HepG2 (cell line): ENCODE measurements around the gene CAPZB. TPM values are rescaled to one million over a fixed set of nuclear protein-coding genes. Genes with fewer than 3 reads are reported as not detected.

Experiments used
- ATAC-seq: fragments of 200-7000 bp; cut with Tn5 transposase; 3 replicates; pipeline ENCODE4 v1.9.1; 2020; ENCODE audit warnings: mild to moderate bottlenecking, moderate library complexity
- BruUV-seq: library from RNA; stranded (reverse); fragments of 400-500 nt; replicated peaks from 2 replicates; lab custom pipeline; 2021; lab: Mats Ljungman, UMichigan
- CTCF ChIA-PET: fragments of 300-600 bp; formaldehyde crosslinking; extraction: SDS; loops from one replicate; lab custom pipeline; 2021; ENCODE audit warnings: low total read pairs, inconsistent platforms, low intra/inter-chr PET ratio; lab: Yijun Ruan, JAX
- POLR2A ChIA-PET: fragments of 350-600 bp; sonication (Branson Sonifier 250); formaldehyde crosslinking; loops from one replicate; lab custom pipeline; 2020; ENCODE audit warnings: antibody characterized with exemption, inconsistent platforms; lab: Yijun Ruan, JAX
- DNase-seq: peaks from one replicate; pipeline ENCODE4 v3.0.0-alpha.2; 2015; ENCODE audit warnings: low spot score
- FAIRE-seq: peaks from 3 replicates; lab custom pipeline; 2011; peaks lifted over from hg19 to GRCh38; lab: Jason Lieb, UNC
- H2AFZ ChIP-seq: one replicate; pipeline ENCODE4 v1.6.1; 2011; ENCODE audit warnings: low read length, inconsistent platforms
- H3K27ac ChIP-seq: fragments of 300-600 bp; 3 replicates; pipeline ENCODE4 v1.8.0; 2011; ENCODE audit warnings: mixed run types, mild to moderate bottlenecking, mixed read lengths, low read length, inconsistent platforms; ENCODE audit not compliant: insufficient read depth; ENCODE audit errors: extremely low read length
- H3K27me3 ChIP-seq, 2 experiments: fragments of 200-600 bp in 1 of 2; 2 replicates in 1 of 2; 3 replicates in 1 of 2; pipeline versions ENCODE4 v1.6.0 to v1.8.0; 2011; ENCODE audit warnings: low read length in 2 of 2, mild to moderate bottlenecking in 2 of 2, moderate library complexity in 2 of 2, inconsistent platforms in 1 of 2; ENCODE audit not compliant: insufficient read depth in 2 of 2, control insufficient read depth in 1 of 2
- H3K36me3 ChIP-seq, 2 experiments: fragments of 200-600 bp in 1 of 2; replicated peaks in 1 of 2; 2 replicates in 1 of 2; 3 replicates in 1 of 2; pipeline versions ENCODE4 v1.5.1 to v1.8.0; 2011; ENCODE audit warnings: low read length in 2 of 2, inconsistent platforms in 1 of 2; ENCODE audit not compliant: insufficient read depth in 2 of 2, control insufficient read depth in 1 of 2
- H3K4me1 ChIP-seq: 2 replicates; pipeline ENCODE4 v1.5.1; 2012; ENCODE audit warnings: low read length, inconsistent platforms; ENCODE audit not compliant: insufficient read depth
- H3K4me2 ChIP-seq: 2 replicates; pipeline ENCODE4 v1.6.0; 2011; ENCODE audit warnings: low read depth, low read length, inconsistent platforms
- H3K4me3 ChIP-seq, 3 experiments: fragments of 200-600 bp in 1 of 3; sonication (generic), shearing (Covaris generic) in 1 of 3; replicated peaks in 1 of 3; 2 replicates each; pipeline ENCODE4 v1.5.1; 2011 to 2016; ENCODE audit warnings: low read length in 3 of 3, inconsistent platforms in 2 of 3, low read depth in 2 of 3, mild to moderate bottlenecking in 2 of 3, control low read depth in 1 of 3, mixed read lengths in 1 of 3; ENCODE audit not compliant: insufficient read depth in 1 of 3
- H3K79me2 ChIP-seq: one replicate; pipeline ENCODE4 v1.6.1; 2011; ENCODE audit warnings: low read length, inconsistent platforms; ENCODE audit not compliant: insufficient read depth
- H3K9ac ChIP-seq: 2 replicates; pipeline ENCODE4 v1.6.0; 2011; ENCODE audit warnings: mild to moderate bottlenecking, low read depth, low read length, inconsistent platforms; ENCODE audit not compliant: insufficient read depth
- H3K9me3 ChIP-seq: 2 replicates; pipeline ENCODE4 v1.5.1; 2012; ENCODE audit warnings: mild to moderate bottlenecking, low read length
- H4K20me1 ChIP-seq: 2 replicates; pipeline ENCODE4 v1.6.0; 2011; ENCODE audit warnings: inconsistent platforms, mild to moderate bottlenecking, low read length, moderate library complexity; ENCODE audit not compliant: insufficient read depth
- MTF1 ChIP-seq: sonication (generic); formaldehyde crosslinking; IDR thresholded peaks from 2 replicates; pipeline ENCODE4 v1.5.0; 2020; ENCODE audit warnings: missing genetic modification reagents
- WGBS: methylation state at CpG from one replicate; pipeline ENCODE4 v1.1.6; 2017; ENCODE audit warnings: low lambda C conversion rate; 5-methylcytosine and 5-hydroxymethylcytosine counted together
- in situ Hi-C: cut with HindIII; loops from 2 replicates; pipeline ENCODE4 v1.10.0; 2017; ENCODE audit warnings: low pct_unique_long_range_greater_than_20kb; ENCODE audit not compliant: extremely low pct_ligation_motif_present
- intact Hi-C: fragments of 100-400 bp; cut with micrococcal nuclease; formaldehyde crosslinking; loops from one replicate; pipeline ENCODE4 v1.10.0; 2022; ENCODE audit not compliant: unreplicated experiment
- polyA plus RNA-seq, 8 experiments: library from polyadenylated mRNA; depleted of rRNA in 3 of 8; stranded (reverse) in 7 of 8; unstranded in 1 of 8; fragments of >200 nt; fragmentation: Illumina TruSeq in 4 of 8; extraction: Trizol in 4 of 8; gene quantifications; 2 replicates each; pipeline versions ENCODE4 v1.2.1 to v1.2.3, GENCODE V29; 2011 to 2016; ENCODE audit warnings: low read depth in 4 of 8, missing spikeins in 1 of 8, mixed read lengths in 1 of 8; ENCODE audit not compliant: insufficient read depth in 1 of 8
- total RNA-seq, 5 experiments: library from RNA; depleted of rRNA; stranded (reverse); fragments of >200 nt; fragmentation: Illumina TruSeq; extraction: Trizol; gene quantifications; 2 replicates each; pipeline ENCODE4 v1.2.3, GENCODE V29; 2016; ENCODE audit warnings: low read depth in 1 of 5
- TF ChIP-seq, protein P1 (sequence below): fragments of 450-650 bp; IDR thresholded peaks from 2 replicates; pipeline ENCODE4 v1.6.1; 2016
- TF ChIP-seq, protein P2 (sequence below): sonication (generic); formaldehyde crosslinking; IDR thresholded peaks from 2 replicates; pipeline ENCODE4 v1.5.0; 2020; ENCODE audit warnings: missing genetic modification reagents, mild to moderate bottlenecking, borderline replicate concordance

CAPZB gene
- total and polyA plus RNA-seq, 2 of the 13 experiments (the other 11 are each of a cell fraction or from before 2014, with no cell fraction given) = 58.9 to 76.9 TPM

DNA sequence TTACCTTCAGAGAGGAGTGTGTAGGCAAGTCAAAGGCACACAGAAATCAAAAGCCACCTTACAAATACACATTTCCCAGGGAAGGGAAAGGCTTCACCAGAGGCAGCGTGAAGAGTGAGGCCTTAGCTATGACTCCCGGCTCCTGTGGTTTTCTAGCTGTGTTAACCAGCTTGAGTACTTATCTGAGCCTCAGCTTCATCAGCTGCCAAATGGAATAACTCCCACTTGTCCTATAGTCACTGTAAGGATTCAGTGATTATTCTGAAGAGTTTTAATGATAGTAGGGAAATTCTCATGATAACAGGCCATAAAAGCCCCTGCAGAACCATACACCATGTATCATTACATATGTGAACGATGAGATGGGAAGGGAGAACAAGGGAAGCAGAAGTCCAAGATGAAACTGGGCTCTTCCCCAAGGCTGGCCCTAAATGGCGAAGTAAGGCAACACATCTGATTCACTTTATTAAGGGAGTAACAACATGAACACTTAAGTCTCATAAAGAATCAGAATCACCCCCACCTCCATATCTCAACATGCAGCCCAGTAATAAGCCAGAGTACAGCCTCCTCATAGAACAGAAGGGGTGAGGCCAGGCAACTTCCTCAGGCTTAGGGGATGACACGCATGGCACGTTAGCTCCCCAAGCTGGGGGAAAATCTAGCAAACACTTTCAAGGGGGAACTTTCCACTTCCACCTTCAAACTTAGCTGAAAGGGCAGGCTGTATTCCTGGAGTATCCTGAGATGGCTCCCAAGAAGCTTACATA, 109.5 kb downstream of the CAPZB start:
- Histone ChIP-seq H3K27me3 (no peaks in the 10 kb centered on the region), H3K79me2 (no peaks in the 10 kb centered on the region), H3K27ac (no peak overlapping the region), H3K4me1 (peaks cover 13% of the 10 kb centered on the region; the same call in 1 of the 2 replicates), H3K4me3 (no peak overlapping the region), H3K4me2 (no peak overlapping the region), H3K9ac (no peak overlapping the region), H2AFZ (no peak overlapping the region), H4K20me1 (0 out of 2 replicates have a peak, but pooled peaks cover 3% of the 10 kb centered on the region), H3K36me3 (peaks cover 27 to 84% of the 10 kb centered on the region in 2 experiments), H3K9me3 (no peaks in the 10 kb centered on the region)
- in situ Hi-C loops = no loop called here
- no peak for ATAC-seq
- TF ChIP-seq MTF1 (CRISPR knock-in tag) = no peak
- FAIRE-seq = no peak
- ChIA-PET CTCF (no interaction called here), POLR2A (no interaction called here)
- intact Hi-C loops = no loop called here
- BruUV-seq = no TSS peak
- DNase-seq = no peak
- over 99% methylated on average over 6 of the region's 6 CpGs for WGBS

DNA sequence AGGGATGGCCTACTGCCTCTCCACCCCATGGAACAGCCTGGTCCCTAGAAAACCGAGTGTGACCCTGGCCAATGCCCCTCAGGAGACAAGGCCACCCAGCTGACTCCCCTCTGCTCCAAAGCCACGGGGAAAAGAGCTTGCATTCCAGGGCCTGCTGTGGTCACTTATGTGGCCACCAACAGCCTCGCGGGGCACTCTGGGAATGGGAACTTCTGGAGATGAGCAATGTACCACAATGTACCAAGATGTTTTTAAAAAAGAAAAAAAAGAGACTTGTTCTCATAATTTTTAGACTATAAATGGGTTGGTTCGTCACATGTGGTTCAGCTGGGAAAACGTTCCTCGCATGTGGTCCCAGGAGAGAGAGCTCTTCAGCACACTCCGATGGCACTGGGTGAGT, 110.4 kb downstream of the CAPZB start:
- peaks cover 24 to 82% of the 10 kb centered on the region in 2 experiments for H3K36me3 ChIP-seq
- intact Hi-C loops (no loop called here), in situ Hi-C loops (no loop called here)
- no TSS peak for BruUV-seq
- no peaks in the 10 kb centered on the region for H3K27me3 ChIP-seq
- no peak overlapping the region for H3K4me2 ChIP-seq
- H4K20me1 ChIP-seq = 0 out of 2 replicates have a peak, but pooled peaks cover 3% of the 10 kb centered on the region
- 90% methylated on average over 8 of the region's 8 CpGs for WGBS
- ChIA-PET CTCF (interaction anchor here (1.4 kb wide), 1 partner anchor 279 kb away, joined by 4 read pairs; no protein-coding TSS in a partner anchor), POLR2A (no interaction called here)
- no peaks in the 10 kb centered on the region for H3K9me3 ChIP-seq
- no peak overlapping the region for H3K27ac ChIP-seq
- FAIRE-seq (no peak), DNase-seq (no peak), ATAC-seq (no peak)
- no peak overlapping the region for H2AFZ ChIP-seq
- H3K79me2 ChIP-seq = no peaks in the 10 kb centered on the region
- no peak overlapping the region for H3K9ac ChIP-seq
- H3K4me3 ChIP-seq = no peak overlapping the region
- TF ChIP-seq, protein P1, sequence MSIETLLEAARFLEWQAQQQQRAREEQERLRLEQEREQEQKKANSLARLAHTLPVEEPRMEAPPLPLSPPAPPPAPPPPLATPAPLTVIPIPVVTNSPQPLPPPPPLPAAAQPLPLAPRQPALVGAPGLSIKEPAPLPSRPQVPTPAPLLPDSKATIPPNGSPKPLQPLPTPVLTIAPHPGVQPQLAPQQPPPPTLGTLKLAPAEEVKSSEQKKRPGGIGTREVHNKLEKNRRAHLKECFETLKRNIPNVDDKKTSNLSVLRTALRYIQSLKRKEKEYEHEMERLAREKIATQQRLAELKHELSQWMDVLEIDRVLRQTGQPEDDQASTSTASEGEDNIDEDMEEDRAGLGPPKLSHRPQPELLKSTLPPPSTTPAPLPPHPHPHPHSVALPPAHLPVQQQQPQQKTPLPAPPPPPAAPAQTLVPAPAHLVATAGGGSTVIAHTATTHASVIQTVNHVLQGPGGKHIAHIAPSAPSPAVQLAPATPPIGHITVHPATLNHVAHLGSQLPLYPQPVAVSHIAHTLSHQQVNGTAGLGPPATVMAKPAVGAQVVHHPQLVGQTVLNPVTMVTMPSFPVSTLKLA = 0 out of 2 replicates have a peak, but pooled peaks have one; percentile 14
- TF ChIP-seq, protein P2, sequence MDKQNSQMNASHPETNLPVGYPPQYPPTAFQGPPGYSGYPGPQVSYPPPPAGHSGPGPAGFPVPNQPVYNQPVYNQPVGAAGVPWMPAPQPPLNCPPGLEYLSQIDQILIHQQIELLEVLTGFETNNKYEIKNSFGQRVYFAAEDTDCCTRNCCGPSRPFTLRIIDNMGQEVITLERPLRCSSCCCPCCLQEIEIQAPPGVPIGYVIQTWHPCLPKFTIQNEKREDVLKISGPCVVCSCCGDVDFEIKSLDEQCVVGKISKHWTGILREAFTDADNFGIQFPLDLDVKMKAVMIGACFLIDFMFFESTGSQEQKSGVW (CRISPR knock-in tag) = no peak
- peaks cover 13% of the 10 kb centered on the region; the same call in 1 of the 2 replicates for H3K4me1 ChIP-seq
